Esophagus squamous epithelium (tissue), 5 donors: ENCODE measurements around the gene MIOS. TPM values are rescaled to one million over a fixed set of nuclear protein-coding genes. Genes with fewer than 3 reads are reported as not detected.

ENCODE experiments used
- DNase-seq: peaks from one replicate; lab custom pipeline; 2025; lab: John Stamatoyannopoulos, UW
- H3K27ac ChIP-seq, 4 donors: fragments of 200-600 bp; sonication (generic); one replicate each; pipeline ENCODE4 v1.5.1; 2016 to 2019; ENCODE audit warnings: mild to moderate bottlenecking in 1 of 4
- H3K27me3 ChIP-seq, 4 donors: fragments of 200-600 bp; sonication (generic); 1 replicate in 3 of 4; 2 replicates in 1 of 4; pipeline versions ENCODE4 v1.5.1 to v1.6.0; 2017 to 2021; ENCODE audit warnings: antibody characterized with exemption in 1 of 4
- H3K36me3 ChIP-seq, 3 donors: fragments of 200-600 bp; sonication (generic); one replicate each; pipeline ENCODE4 v1.5.1; 2016 to 2019
- H3K4me1 ChIP-seq, 3 donors: fragments of 200-600 bp; sonication (generic); one replicate each; pipeline ENCODE4 v1.5.1; 2017 to 2019
- H3K4me3 ChIP-seq, 4 donors: fragments of 200-600 bp; sonication (generic); 1 replicate in 3 of 4; 2 replicates in 1 of 4; pipeline ENCODE4 v1.5.1; 2016 to 2019; ENCODE audit warnings: mild to moderate bottlenecking in 2 of 4, moderate library complexity in 1 of 4
- H3K9me3 ChIP-seq, 3 donors: fragments of 200-600 bp; sonication (generic); one replicate each; pipeline ENCODE4 v1.5.1; 2016 to 2019
- CTCF ChIP-seq, 6 experiments: fragments of 450-650 bp in 4 of 6; fragments of 200-600 bp in 2 of 6; sonication (generic) in 2 of 6; IDR thresholded peaks; one replicate each; pipeline ENCODE4 v1.5.1; 2016 to 2019; ENCODE audit warnings: antibody characterized with exemption in 6 of 6, mild to moderate bottlenecking in 4 of 6, moderate library complexity in 4 of 6
- POLR2A ChIP-seq, 4 donors: fragments of 450-650 bp; IDR thresholded peaks; one replicate each; pipeline ENCODE4 v1.6.1; 2017; ENCODE audit warnings: antibody characterized with exemption in 4 of 4, mild to moderate bottlenecking in 4 of 4, moderate library complexity in 3 of 4
- WGBS, 2 donors: methylation state at CpG; one replicate each; pipeline ENCODE4 v1.1.5; 2018; 5-methylcytosine and 5-hydroxymethylcytosine counted together
- intact Hi-C: fragments of 100-400 bp; cut with DNase I; formaldehyde crosslinking; loops from one replicate; pipeline ENCODE4 v1.15.0; 2022
- total RNA-seq, 4 donors: library from RNA; depleted of rRNA; stranded (reverse); fragments of >200 nt; gene quantifications; one replicate each; pipeline ENCODE4 v1.1.0, GENCODE V29; 2016
- donor health status: DM: yes; HTN: yes; CAD: no.

The MIOS gene
- total RNA-seq, 4 donors from 2014 or later: 36.5 to 62.9 (median 53.7) TPM

- Histone ChIP-seq H3K9me3 (no peaks in the 10 kb centered on the region), H3K36me3 (peaks cover 0 to 33% (median 0%) of the 10 kb centered on the region in 3 donors), H3K27me3 (no peaks in the 10 kb centered on the region), H3K4me1 (peaks cover 0 to 8% (median 0%) of the 10 kb centered on the region in 3 donors), H3K27ac (no peak overlapping the region), H3K4me3 (no peak overlapping the region)
- no peak for DNase-seq
- TF ChIP-seq CTCF (IDR thresholded peaks at IDR 0.05) (no peak), POLR2A (IDR thresholded peaks at IDR 0.05) (no peak)
- intact Hi-C loops: no loop called here
- WGBS, 2 donors: 91 to 94% methylated on average over 5 of the region's 5 CpGs
Measured at GRCh38 chr7:7585241-7585928, 18.7 kb downstream of the MIOS start.

- intact Hi-C loops: no loop called here
- no peaks in the 10 kb centered on the region for H3K27me3 ChIP-seq
- no peak overlapping the region for H3K4me3 ChIP-seq
- TF ChIP-seq CTCF (IDR thresholded peaks at IDR 0.05) (peak in 3 of 6 experiments; percentile 14 to 55 (median 35)), POLR2A (IDR thresholded peaks at IDR 0.05) (no peak)
- no peak overlapping the region for H3K27ac ChIP-seq
- WGBS, 2 donors: 73 to 91% methylated on average over 1 of the region's 1 CpG
- no peaks in the 10 kb centered on the region for H3K9me3 ChIP-seq
- no peak for DNase-seq
- peaks cover 0 to 96% (median 6%) of the 10 kb centered on the region in 3 donors for H3K36me3 ChIP-seq
- no peaks in the 10 kb centered on the region for H3K4me1 ChIP-seq
Measured at GRCh38 chr7:7595451-7595850, 28.8 kb downstream of the MIOS start.

GRCh38 chr7:7596176-7596575 is 29.5 kb downstream of the MIOS start:
- DNase-seq: no peak
- peaks cover 0 to 92% (median 6%) of the 10 kb centered on the region in 3 donors for H3K36me3 ChIP-seq
- WGBS, 2 donors: 73 to 92% methylated on average over 5 of the region's 5 CpGs
- no peak overlapping the region for H3K4me3 ChIP-seq
- no peak overlapping the region for H3K27ac ChIP-seq
- H3K9me3 ChIP-seq: no peaks in the 10 kb centered on the region
- TF ChIP-seq CTCF (IDR thresholded peaks at IDR 0.05): no peak
- no peaks in the 10 kb centered on the region for H3K27me3 ChIP-seq
- intact Hi-C loops: no loop called here
- no peaks in the 10 kb centered on the region for H3K4me1 ChIP-seq

GRCh38 chr7:7607010-7607409 is 40.3 kb downstream of the MIOS start:
- H3K36me3 ChIP-seq: peaks cover 0 to 39% (median 0%) of the 10 kb centered on the region in 3 donors
- no peaks in the 10 kb centered on the region for H3K9me3 ChIP-seq
- no peak overlapping the region for H3K27ac ChIP-seq
- DNase-seq: no peak
- intact Hi-C loops: no loop called here
- no peaks in the 10 kb centered on the region for H3K4me1 ChIP-seq
- H3K4me3 ChIP-seq: no peak overlapping the region
- 61% methylated on average over 3 of the region's 3 CpGs for WGBS, 2 donors
- H3K27me3 ChIP-seq: no peaks in the 10 kb centered on the region
- TF ChIP-seq POLR2A (IDR thresholded peaks at IDR 0.05): no peak
- no peak for TF ChIP-seq CTCF (IDR thresholded peaks at IDR 0.05)

- Histone ChIP-seq H3K27ac (no peak overlapping the region), H3K36me3 (peaks cover 0 to 39% (median 0%) of the 10 kb centered on the region in 3 donors), H3K4me3 (no peak overlapping the region), H3K4me1 (no peaks in the 10 kb centered on the region), H3K9me3 (no peaks in the 10 kb centered on the region), H3K27me3 (no peaks in the 10 kb centered on the region)
- intact Hi-C loops: no loop called here
- TF ChIP-seq CTCF (IDR thresholded peaks at IDR 0.05): no peak
- no peak for TF ChIP-seq POLR2A (IDR thresholded peaks at IDR 0.05)
- WGBS, 2 donors: 85 to 89% methylated on average over 2 of the region's 2 CpGs
- DNase-seq: no peak
Measured at GRCh38 chr7:7609330-7609729, 42.6 kb downstream of the MIOS start.
